ENCODE data around the gene TRIM73.
"Not testable (repeated sequence)": the region's sequence is repeated elsewhere in the genome, so short reads cannot be mapped to it uniquely, and the experiment has no call there.

The TRIM73 gene

DNA sequence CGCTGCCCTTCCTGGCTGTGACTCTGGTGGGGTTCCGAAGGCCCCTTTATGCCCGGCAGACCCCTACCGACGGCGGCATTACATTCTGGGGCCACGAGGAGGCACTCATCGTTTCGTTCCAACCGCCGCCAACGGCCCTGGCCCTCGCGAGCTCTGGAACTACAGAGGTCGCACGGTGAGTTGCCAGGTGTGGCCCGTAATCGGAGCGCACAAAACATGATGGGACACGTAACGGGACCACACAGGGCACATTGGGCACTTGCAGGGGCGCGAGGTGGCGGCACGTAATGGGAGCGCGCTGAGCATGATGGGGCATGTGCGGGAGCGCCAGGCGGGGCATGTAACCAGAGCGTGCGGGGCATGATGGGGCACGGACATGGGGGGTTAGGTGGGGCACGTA lies at the start of gene TRIM73:
Gene TRIM73, plus strand, starts transcription at position 301 of the 400 bp plus-strand sequence. CDS start 3,305 bp downstream, outside the sequence.
- in situ Hi-C loops (cut with MboI; ENCODE audit: low sequenced_read_pairs, unreplicated experiment); DNase-seq (ENCODE audit: low spot score): not testable (repeated sequence)

DNA sequence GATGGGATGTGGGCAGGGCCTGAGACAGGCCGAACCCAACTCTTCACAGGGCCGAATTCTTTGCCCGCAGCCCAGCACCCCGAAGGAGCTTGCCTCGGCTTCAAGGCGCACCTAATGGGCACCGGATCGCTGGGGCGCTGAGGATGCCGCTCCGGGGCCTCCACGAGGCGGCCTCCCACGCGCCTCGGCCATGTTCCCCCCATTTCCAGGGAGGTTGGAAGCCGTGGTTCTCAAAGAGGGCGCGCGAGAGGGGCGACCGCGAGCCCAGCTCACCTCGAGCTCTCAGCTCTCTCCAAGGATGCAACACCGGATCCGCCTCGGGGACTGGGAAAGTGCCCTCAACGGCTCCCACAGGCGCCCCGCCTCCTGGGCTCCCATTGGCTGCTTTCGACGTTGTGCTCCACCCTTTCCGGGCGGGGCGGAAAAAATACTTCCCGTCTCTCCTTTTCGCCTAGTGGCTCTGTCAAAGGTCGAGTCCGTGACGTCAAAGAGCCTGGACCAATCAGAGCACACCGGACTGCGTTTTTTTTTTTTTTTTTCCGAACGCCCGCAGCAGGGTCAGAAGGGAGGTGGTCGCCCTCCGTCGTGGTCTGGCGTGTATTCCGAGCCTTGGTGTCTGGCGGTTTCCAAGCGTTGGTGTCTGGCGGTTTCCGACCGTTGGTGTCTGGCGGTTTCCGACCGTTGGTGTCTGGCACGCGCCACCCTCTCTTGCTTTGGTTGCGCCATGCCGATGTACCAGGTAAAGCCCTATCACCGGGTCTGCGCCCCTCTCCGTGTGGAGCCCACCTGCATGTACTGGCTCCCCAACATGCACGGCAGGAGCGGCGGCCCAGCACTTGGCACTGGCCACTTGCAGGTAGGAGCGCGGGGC lies 36.5 kb upstream of the TRIM73 start:
- in situ Hi-C loops (cut with MboI; ENCODE audit: low sequenced_read_pairs, unreplicated experiment); DNase-seq (ENCODE audit: low spot score): not testable (repeated sequence)

DNA sequence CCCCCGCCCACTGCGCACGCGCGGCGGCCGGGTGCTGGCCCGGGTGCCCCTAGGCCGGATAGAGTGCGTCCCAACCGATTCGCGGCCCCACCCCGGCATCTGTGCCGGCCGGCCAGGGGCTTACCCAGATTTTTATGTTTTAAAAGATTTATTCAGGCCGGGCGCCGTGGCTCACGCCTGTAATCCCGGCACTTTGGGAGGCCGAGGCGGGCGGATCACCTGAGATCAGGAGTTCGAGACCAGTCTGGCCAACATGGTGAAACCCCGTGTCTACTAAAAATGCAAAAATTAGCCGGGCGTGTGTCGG lies 35.9 kb upstream of the TRIM73 start:
- in situ Hi-C loops (cut with MboI; ENCODE audit: low sequenced_read_pairs, unreplicated experiment); DNase-seq (ENCODE audit: low spot score): not testable (repeated sequence)

DNA sequence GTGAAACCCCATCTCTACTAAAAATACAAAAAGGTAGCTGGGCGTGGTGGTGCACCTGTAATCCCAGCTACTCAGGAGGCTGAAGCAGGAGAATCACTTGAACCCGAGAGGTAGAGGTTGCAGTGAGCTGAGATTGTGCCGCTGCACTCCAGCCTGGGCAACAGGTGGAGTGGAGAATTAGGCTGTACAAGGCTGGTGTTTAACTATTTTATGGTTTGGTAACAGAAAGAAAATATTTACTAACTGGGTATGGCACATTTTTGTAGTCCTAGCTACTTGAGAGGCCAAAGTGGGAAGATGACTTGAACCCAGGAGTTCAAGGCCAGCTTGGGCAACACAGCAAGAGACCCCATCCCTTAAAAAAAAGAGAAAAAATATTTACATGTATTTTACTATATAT lies 31.4 kb upstream of the TRIM73 start:
- DNase-seq (ENCODE audit: low spot score); in situ Hi-C loops (cut with MboI; ENCODE audit: low sequenced_read_pairs, unreplicated experiment): not testable (repeated sequence)

DNA sequence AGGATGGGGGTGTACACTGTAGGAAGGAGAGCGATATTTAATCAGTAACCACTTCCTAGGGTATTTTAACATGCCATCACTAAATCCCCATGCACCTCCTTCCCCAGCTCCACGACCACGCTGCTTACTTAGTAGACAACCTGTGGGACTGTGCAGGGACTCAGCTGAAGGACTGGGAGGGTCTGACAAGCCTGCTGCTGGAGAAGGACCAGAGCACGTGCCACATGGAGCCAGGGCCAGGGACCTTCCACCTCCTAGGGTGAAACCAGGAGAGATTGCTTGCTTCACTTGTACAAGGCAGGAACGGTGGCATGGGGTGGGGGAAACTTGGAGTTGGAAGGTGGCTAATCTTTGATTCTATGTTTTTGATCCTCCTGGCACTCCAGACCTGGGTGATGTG lies 28.8 kb upstream of the TRIM73 start:
- in situ Hi-C loops (cut with MboI; ENCODE audit: low sequenced_read_pairs, unreplicated experiment); DNase-seq (ENCODE audit: low spot score): not testable (repeated sequence)

DNA sequence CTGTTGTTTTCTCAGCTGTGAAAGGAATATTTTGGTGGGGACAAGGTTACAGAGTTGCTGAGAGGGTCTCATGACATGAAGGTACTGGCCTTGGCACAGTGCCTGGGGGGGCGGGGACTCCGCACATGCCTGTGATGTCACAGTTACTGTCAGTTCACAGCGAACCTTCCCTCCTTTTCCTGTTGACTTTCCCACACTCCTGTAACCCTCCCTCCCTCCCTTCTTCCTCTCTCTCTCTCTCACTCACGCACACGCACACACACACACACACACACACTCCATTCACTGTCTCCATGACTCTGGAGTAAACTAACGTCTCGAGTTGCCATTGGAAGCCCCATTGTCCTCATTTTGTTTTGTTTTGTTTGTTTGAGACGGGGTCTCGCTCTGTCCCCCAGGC lies 28.1 kb upstream of the TRIM73 start:
- in situ Hi-C loops (cut with MboI; ENCODE audit: low sequenced_read_pairs, unreplicated experiment); DNase-seq (ENCODE audit: low spot score): not testable (repeated sequence)

DNA sequence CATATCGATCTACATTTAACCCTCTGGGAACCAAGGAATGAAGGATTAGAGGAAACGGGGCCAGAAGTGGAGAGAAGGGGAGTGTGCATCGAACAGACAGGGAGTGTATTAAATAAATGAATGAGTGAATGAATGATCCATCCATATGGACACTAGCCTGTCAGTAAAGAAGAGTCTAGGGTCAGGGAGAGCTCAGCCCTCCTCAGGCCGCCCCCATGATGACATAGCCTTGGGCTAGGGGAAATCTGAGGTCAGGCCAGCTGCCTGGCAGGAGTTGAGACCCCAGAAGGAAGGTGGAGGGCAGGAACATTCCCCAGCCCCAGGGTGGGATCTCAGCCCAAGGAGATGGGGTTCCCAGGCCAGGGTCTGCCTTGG lies 21.3 kb upstream of the TRIM73 start:
- DNase-seq (ENCODE audit: low spot score); in situ Hi-C loops (cut with MboI; ENCODE audit: low sequenced_read_pairs, unreplicated experiment): not testable (repeated sequence)

DNA sequence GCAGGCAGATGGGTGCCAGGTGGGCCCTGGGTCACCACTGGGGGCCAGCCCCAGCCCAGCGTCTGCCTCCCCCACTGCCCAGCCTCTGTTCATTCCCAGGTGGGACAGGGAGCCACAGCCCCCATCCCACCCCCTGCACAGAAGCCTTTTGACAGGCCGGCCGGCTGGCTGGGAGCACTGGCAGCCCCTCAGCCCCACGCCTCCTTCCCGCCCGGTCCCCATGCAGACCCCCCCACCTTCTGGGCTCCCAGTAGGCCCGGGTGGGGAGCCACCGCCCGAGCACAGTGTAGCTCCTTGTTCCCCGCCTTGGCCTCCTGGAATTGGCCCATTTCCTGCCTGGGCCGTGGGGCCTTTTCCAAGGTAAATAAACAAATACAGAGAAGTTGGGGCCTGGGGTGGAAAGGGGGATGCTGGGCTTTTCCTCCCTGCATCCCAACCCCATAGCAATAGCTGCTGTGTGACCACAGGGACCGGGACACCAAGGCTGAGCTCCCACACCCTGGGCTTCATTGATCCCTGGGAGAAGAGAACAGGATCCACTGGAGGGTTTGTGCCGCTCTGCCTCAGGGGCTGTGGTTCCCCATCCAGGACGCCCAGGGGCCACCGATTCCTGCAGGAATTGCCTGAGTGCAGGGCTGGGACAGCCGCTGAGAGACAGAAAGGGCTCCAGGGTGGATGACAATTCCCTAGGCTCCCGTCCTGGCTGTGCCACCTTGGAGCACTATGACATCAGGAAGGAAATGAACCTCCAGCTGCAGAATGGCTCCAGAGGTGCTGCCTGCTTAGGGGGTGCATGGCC lies 20.7 kb upstream of the TRIM73 start:
- in situ Hi-C loops (cut with MboI; ENCODE audit: low sequenced_read_pairs, unreplicated experiment); DNase-seq (ENCODE audit: low spot score): not testable (repeated sequence)

DNA sequence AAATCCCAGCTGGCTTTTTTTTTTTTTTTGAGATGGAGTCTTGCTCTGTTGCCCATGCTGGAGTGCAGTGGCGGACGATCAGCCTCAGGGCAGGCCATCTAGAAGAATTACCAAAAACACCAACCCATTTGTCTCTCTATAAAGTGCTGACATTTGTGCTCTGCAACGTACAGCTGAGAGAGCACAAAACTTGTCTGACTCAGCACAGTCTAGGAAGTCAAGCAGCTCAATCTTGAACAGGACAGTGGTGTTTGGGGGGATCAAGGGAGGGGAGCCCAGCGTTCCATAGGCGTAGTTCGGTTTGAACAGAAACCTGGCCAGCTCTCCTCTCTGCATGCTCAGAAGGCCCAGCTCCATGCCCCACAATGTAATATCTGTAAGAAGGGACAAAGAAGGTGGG lies 2.2 kb upstream of the TRIM73 start:
- DNase-seq (ENCODE audit: low spot score); in situ Hi-C loops (cut with MboI; ENCODE audit: low sequenced_read_pairs, unreplicated experiment): not testable (repeated sequence)

DNA sequence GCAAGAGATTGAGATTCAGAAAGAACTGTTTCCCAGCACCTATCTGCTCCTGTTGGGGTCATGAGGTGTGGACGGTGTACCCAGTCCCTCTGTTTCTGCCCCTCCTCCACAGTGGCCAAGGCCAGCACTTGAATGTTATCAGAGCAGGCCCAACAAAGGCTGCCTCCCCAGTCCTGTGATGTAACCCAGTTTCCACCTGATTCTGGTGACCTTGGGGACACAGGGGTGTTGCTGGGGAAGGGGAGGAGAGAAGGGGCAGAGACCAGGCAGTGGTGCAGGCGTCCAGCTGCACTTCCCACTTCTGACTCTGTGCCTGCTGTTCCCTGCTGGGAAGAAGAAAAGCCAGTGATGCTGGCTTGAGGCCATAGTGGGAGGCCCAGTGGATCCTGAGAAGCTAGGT lies 2.4 kb downstream of the TRIM73 start:
- in situ Hi-C loops (cut with MboI; ENCODE audit: low sequenced_read_pairs, unreplicated experiment); DNase-seq (ENCODE audit: low spot score): not testable (repeated sequence)

DNA sequence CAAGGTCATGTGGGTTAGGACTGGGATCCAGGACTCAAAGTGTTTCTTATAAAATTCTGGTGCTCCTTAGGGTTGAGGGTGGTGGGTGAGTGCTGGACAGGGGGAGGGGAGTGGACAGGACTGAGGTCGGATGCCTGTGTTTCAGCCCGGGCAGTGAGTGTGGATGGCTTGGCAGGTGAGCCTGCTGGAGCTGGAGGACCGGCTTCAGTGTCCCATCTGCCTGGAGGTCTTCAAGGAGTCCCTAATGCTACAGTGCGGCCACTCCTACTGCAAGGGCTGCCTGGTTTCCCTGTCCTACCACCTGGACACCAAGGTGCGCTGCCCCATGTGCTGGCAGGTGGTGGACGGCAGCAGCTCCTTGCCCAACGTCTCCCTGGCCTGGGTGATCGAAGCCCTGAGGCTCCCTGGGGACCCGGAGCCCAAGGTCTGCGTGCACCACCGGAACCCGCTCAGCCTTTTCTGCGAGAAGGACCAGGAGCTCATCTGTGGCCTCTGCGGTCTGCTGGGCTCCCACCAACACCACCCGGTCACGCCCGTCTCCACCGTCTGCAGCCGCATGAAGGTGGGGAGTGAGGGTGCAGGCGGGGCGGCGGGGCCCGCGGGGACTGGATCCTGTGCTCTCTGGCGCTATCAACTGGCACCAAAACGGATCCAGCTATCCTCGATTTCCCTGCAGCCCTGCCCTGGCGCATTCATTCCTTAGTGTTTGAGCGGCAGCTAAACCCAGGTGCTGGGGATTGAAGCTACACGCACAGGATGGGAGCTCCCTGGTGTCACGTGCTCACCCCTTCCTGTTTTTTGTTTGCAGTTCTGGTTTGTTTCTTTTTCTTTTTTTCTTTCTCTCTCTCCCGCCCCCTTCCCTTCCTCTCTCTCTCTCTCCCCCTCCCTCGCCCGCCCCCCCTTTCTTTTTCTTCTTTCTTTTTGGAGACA lies 3.6 kb downstream of the TRIM73 start:
- DNase-seq (ENCODE audit: low spot score); in situ Hi-C loops (cut with MboI; ENCODE audit: low sequenced_read_pairs, unreplicated experiment): not testable (repeated sequence)

DNA sequence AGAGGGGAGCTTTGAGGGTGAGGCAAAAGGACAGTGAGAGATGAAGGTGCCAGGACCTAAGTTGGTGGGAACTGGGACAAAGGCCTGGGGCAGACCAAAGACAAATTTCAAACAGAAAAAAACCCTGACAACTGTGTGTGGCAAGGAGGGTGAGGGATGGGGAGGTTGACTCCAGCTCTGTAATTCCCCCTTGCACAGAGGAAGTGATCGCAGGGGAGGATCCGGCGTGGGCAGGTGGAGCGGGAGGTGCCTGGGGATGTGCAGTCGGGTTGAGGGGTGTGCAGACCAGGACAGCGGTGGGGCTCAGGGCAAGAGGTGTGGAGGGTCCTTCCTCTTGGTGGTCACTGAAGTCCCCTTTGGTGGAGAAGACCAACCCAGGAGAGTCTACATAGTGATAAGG lies 5.1 kb downstream of the TRIM73 start:
- in situ Hi-C loops (cut with MboI; ENCODE audit: low sequenced_read_pairs, unreplicated experiment); DNase-seq (ENCODE audit: low spot score): not testable (repeated sequence)

DNA sequence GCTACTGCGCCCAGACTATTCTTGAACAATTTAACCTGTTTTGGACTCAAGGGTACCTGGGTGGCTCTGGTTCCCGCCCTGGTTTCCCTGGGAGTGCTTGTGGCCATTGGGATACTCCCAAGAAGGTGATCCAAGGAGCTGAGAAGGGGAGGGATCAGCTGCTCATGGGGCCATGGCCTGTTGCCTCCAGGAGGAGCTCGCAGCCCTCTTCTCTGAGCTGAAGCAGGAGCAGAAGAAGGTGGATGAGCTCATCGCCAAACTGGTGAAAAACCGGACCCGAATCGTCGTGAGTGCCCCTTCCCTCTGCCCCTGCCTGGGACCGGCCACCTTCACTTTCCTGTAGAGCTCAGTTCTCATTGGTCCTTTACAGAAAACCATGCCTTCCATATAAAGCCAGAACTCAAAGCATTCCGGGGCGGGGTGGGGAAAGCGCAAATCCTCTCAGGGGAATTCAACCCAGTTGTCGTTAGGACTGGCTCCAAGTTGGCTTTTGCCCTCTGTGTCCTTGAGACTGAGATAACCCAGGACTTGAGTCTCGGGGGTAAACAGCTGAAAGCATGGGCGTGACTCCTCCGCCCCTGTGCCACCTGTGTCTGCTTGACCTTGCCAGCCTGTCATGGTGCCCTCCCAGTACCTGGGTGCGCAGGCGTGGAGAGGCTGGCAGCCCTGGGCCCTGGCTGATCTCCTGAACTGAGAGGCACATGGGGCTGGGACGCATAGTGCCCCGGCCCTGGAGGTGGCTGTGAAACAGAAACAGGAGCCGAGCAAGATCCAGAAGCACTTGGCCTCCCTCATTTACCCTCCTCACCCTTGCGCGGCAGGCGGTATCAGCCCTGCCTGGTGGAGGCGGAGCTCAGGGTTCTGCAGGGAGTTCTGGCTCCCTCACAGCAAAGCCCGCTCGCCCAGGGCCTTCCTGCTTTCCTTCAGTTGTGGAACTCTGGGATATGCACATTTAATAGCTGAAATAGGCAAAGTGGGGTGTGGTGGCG lies 8.3 kb downstream of the TRIM73 start:
- DNase-seq (ENCODE audit: low spot score); in situ Hi-C loops (cut with MboI; ENCODE audit: low sequenced_read_pairs, unreplicated experiment): not testable (repeated sequence)

DNA sequence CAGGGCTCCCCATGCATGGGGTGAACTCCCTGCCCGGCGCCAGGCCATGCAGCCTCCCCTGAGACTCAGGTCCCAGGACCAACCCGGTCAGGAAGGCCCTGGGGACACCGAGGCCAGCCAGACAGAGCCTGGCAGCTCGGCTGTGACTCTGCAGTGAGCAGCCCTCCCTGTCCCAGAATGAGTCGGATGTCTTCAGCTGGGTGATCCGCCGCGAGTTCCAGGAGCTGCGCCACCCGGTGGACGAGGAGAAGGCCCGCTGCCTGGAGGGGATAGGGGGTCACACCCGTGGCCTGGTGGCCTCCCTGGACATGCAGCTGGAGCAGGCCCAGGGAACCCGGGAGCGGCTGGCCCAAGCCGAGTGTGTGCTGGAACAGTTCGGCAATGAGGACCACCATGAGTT lies 9.2 kb downstream of the TRIM73 start:
- in situ Hi-C loops (cut with MboI; ENCODE audit: low sequenced_read_pairs, unreplicated experiment); DNase-seq (ENCODE audit: low spot score): not testable (repeated sequence)

DNA sequence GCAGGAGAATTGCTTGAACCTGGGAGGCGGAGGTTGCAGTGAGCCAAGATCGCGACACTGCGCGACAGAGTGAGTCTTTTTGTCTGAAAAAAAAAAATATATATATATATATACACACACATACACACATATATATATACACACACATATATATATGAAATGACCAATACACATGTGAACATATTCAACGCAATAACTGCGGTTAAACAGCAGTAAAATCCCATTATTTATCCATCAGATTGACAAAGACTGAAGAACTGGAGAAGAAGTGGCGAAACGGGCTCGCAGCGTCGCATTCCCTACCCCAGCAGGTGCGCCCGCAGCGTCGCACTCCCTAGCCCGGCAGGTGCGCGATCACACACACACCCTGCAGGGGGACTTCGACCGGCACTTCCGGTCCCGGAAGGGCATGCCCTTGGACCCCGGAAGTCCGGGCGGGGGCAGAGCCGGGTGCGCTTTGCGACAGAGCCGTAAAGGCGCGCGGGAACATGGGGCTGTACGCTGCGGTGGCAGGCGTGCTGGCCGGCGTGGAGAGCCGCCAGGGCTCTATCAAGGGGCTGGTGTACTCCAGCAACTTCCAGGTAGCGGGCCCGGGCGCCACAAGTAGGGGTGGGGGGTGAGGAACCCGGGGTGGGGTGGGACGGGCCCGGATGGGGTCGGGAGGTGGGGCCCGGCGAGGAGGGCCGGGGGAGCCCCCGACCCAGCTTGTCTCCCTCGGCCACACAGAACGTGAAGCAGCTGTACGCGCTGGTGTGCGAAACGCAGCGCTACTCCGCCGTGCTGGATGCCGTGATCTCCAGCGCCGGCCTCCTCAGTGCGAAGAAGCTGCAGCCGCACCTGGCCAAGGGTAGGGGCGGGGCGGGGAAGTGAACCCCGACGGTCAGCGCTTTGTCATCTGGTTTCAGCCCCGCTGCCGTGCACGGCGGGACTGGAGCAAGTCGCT lies 14.7 kb downstream of the TRIM73 start:
- in situ Hi-C loops (cut with MboI; ENCODE audit: low sequenced_read_pairs, unreplicated experiment): not testable (repeated sequence)

DNA sequence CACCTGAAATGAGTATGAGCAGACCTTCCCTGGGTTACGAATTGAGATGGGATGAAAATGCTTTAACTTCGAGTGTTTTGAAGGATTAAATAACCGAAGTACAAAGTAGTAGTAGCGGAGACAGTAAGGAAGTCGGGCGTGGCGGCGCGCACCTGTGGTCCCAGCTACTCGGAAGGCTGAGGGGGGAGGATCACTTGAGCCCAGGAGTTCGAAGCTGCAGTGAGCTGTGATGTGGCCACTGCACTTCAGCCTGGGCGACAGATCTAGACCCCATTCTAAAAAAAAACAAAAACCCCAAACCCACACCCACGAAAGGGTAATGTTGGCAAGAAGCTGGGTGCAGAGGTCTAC lies 15.4 kb downstream of the TRIM73 start:
- in situ Hi-C loops (cut with MboI; ENCODE audit: low sequenced_read_pairs, unreplicated experiment); DNase-seq (ENCODE audit: low spot score): not testable (repeated sequence)

More for the DNA sequence above, 14.7 kb downstream of the TRIM73 start:
- DNase-seq (ENCODE audit: low spot score): not testable (repeated sequence)
